ENCODE data around the gene MX1. TPM values are rescaled to one million over a fixed set of nuclear protein-coding genes. Genes with fewer than 3 reads are reported as not detected.

MX1 gene
- total and polyA plus RNA-seq, 4 donors = 15.1 to 21.3 (median 18.0) TPM

DNA sequence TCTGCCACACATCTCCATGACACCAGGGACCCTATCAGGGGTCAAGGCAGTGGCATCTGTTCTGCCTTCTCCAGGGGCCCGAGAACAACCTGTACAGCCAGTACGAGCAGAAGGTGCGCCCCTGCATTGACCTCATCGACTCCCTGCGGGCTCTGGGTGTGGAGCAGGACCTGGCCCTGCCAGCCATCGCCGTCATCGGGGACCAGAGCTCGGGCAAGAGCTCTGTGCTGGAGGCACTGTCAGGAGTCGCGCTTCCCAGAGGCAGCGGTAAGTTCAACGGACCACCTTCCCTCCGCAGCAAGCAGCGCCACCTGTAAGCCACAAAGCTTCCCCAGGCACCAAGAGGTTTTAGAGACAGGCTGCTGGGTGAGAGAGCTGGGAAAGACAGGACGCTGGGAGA, 48.3 kb upstream of the MX1 start:
- no peak for DNase-seq (ENCODE audit: low spot score)
- Histone ChIP-seq H3K9ac (ENCODE audit: low read depth in 1 of 2, low read length in 2 of 2) (no peak overlapping the region), H3K36me3 (ENCODE audit: control insufficient read depth in 4 of 4, insufficient read depth in 3 of 4, low read depth in 1 of 4, low read length in 3 of 4) (no peaks in the 10 kb centered on the region), H3K4me1 (ENCODE audit: control insufficient read depth in 4 of 4, insufficient read depth in 4 of 4, low read length in 3 of 4) (no peaks in the 10 kb centered on the region), H3K27me3 (ENCODE audit: control insufficient read depth in 4 of 4, insufficient read depth in 4 of 4, low read length in 3 of 4) (no peaks in the 10 kb centered on the region), H3K9me3 (ENCODE audit: control insufficient read depth in 4 of 4, low read length in 3 of 4) (no peaks in the 10 kb centered on the region), H3K4me3 (ENCODE audit: low read depth in 1 of 3, low read length in 3 of 3) (no peak overlapping the region), H3K27ac (ENCODE audit: low read depth in 1 of 2, low read length in 2 of 2) (no peak overlapping the region)
- TF ChIP-seq RAD21 (IDR thresholded peaks at IDR 0.05) = no peak
- TF ChIP-seq TAF1 (conservative IDR thresholded peaks at IDR 0.05) = no peak
- TF ChIP-seq FOXA2 (IDR thresholded peaks at IDR 0.05) = no peak
- no peak for TF ChIP-seq JUND (IDR thresholded peaks at IDR 0.05)
- no peak for TF ChIP-seq RXRA (IDR thresholded peaks at IDR 0.05)
- no peak for TF ChIP-seq GABPA (IDR thresholded peaks at IDR 0.05 in 1 of 2, conservative IDR thresholded peaks at IDR 0.05 in 1 of 2)
- TF ChIP-seq REST (IDR thresholded peaks at IDR 0.05) = no peak
- no peak for TF ChIP-seq SP1 (IDR thresholded peaks at IDR 0.05)
- no peak for TF ChIP-seq ATF3 (IDR thresholded peaks at IDR 0.05)
- TF ChIP-seq EGR1 (IDR thresholded peaks at IDR 0.05; ENCODE audit: low read depth in 2 of 2) = no peak
- no peak for TF ChIP-seq HNF4G (IDR thresholded peaks at IDR 0.05)
- TF ChIP-seq YY1 (IDR thresholded peaks at IDR 0.05) = no peak
- TF ChIP-seq FOXA1 (IDR thresholded peaks at IDR 0.05) = no peak
- TF ChIP-seq, protein P1, sequence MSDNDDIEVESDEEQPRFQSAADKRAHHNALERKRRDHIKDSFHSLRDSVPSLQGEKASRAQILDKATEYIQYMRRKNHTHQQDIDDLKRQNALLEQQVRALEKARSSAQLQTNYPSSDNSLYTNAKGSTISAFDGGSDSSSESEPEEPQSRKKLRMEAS (IDR thresholded peaks at IDR 0.05) = no peak
- WGBS = 88% methylated on average over 16 of the region's 16 CpGs

DNA sequence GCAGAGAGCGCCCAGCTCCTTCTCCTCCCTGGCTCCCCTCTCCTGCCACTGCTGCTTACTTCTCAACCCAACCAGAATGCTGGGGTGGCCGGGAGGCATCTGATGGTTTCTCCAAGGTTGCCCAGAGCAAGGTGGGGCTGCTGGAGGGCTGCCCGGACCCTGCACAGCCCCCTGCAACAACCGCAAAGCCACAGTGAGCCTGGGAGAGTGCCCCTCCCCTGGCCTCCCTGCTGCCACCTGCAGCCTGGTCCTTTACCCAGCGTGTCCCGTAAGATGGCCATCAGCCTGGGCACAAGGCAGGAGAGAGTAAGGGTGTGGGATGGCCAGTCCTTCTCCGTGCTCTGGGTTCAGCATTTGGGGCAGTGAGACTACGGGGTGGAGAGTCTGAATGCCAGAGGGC, 47.2 kb upstream of the MX1 start:
- H3K4me3 ChIP-seq (ENCODE audit: low read depth in 1 of 3, low read length in 3 of 3) = no peak overlapping the region
- H3K9ac ChIP-seq (ENCODE audit: low read depth in 1 of 2, low read length in 2 of 2) = no peak overlapping the region
- TF ChIP-seq, protein P2, sequence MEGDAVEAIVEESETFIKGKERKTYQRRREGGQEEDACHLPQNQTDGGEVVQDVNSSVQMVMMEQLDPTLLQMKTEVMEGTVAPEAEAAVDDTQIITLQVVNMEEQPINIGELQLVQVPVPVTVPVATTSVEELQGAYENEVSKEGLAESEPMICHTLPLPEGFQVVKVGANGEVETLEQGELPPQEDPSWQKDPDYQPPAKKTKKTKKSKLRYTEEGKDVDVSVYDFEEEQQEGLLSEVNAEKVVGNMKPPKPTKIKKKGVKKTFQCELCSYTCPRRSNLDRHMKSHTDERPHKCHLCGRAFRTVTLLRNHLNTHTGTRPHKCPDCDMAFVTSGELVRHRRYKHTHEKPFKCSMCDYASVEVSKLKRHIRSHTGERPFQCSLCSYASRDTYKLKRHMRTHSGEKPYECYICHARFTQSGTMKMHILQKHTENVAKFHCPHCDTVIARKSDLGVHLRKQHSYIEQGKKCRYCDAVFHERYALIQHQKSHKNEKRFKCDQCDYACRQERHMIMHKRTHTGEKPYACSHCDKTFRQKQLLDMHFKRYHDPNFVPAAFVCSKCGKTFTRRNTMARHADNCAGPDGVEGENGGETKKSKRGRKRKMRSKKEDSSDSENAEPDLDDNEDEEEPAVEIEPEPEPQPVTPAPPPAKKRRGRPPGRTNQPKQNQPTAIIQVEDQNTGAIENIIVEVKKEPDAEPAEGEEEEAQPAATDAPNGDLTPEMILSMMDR (IDR thresholded peaks at IDR 0.05; ENCODE audit: low read depth, low read length, missing input control) = no peak
- TF ChIP-seq JUND (IDR thresholded peaks at IDR 0.05) (no peak), REST (IDR thresholded peaks at IDR 0.05) (no peak), HNF4A (conservative IDR thresholded peaks at IDR 0.05) (no peak), NR2F2 (IDR thresholded peaks at IDR 0.05) (no peak), SP1 (IDR thresholded peaks at IDR 0.05) (no peak), ATF3 (IDR thresholded peaks at IDR 0.05) (no peak), GABPA (IDR thresholded peaks at IDR 0.05 in 1 of 2, conservative IDR thresholded peaks at IDR 0.05 in 1 of 2) (no peak)
- TF ChIP-seq, protein P3, sequence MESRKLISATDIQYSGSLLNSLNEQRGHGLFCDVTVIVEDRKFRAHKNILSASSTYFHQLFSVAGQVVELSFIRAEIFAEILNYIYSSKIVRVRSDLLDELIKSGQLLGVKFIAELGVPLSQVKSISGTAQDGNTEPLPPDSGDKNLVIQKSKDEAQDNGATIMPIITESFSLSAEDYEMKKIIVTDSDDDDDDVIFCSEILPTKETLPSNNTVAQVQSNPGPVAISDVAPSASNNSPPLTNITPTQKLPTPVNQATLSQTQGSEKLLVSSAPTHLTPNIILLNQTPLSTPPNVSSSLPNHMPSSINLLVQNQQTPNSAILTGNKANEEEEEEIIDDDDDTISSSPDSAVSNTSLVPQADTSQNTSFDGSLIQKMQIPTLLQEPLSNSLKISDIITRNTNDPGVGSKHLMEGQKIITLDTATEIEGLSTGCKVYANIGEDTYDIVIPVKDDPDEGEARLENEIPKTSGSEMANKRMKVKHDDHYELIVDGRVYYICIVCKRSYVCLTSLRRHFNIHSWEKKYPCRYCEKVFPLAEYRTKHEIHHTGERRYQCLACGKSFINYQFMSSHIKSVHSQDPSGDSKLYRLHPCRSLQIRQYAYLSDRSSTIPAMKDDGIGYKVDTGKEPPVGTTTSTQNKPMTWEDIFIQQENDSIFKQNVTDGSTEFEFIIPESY (IDR thresholded peaks at IDR 0.05) = no peak
- TF ChIP-seq, protein P1 (IDR thresholded peaks at IDR 0.05) = no peak
- 75% methylated on average over 8 of the region's 8 CpGs for WGBS
- DNase-seq (ENCODE audit: low spot score) = no peak
- no peaks in the 10 kb centered on the region for H3K36me3 ChIP-seq (ENCODE audit: control insufficient read depth in 4 of 4, insufficient read depth in 3 of 4, low read depth in 1 of 4, low read length in 3 of 4)
- no peaks in the 10 kb centered on the region for H3K27me3 ChIP-seq (ENCODE audit: control insufficient read depth in 4 of 4, insufficient read depth in 4 of 4, low read length in 3 of 4)
- no peaks in the 10 kb centered on the region for H3K4me1 ChIP-seq (ENCODE audit: control insufficient read depth in 4 of 4, insufficient read depth in 4 of 4, low read length in 3 of 4)
- no peak overlapping the region for H3K27ac ChIP-seq (ENCODE audit: low read depth in 1 of 2, low read length in 2 of 2)
- no peaks in the 10 kb centered on the region for H3K9me3 ChIP-seq (ENCODE audit: control insufficient read depth in 4 of 4, low read length in 3 of 4)
